GM21825 (cell line): ENCODE measurements around the gene PTPRJ.
A peak's percentile ranks its signal among the peaks of the same experiment; 100 is the strongest.
"Not testable (repeated sequence)": the region's sequence is repeated elsewhere in the genome, so short reads cannot be mapped to it uniquely, and the experiment has no call there.

Experiments
- ATAC-seq: cut with Tn5 transposase; IDR thresholded peaks from one replicate; pipeline ENCODE4 v1.9.1; 2021; ENCODE audit warnings: mild to moderate bottlenecking, moderate library complexity; ENCODE audit not compliant: unreplicated experiment

Gene PTPRJ

DNA sequence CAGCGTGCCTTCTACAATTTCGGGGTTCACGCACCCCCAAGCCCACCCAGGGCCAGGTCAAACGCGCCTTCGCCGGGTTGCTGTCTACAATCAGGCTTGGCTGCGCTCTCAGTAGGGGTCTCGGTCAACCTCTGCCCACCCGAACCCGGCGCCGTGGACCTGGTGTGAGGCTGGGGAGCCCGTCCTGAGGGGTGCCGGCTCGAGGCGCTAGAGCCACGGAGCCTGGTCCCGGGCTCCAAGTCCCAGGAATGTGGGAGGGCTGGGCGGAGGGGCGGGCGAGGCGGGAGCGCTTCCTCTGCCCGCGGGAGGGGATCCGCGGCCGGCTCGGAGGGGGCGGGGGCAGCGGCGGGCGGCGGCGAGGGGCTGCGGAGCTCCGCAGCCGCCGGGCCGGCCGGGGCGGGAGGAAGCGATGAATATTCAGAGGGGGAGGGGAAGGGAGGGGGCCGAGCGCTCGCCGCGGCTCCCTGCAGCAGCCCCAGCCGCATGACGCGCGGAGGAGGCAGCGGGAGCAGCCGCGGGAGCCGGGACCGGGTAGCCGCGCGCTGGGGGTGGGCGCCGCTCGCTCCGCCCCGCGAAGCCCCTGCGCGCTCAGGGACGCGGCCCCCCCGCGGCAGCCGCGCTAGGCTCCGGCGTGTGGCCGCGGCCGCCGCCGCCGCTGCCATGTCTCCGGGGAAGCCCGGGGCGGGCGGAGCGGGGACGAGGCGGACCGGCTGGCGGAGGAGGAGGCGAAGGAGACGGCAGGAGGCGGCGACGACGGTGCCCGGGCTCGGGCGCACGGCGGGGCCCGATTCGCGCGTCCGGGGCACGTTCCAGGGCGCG, at the start of gene PTPRJ:
PTPRJ (plus strand) TSS at position 472 of the 819 bp plus-strand sequence. CDS start 354 bp downstream, outside the sequence.
- ATAC-seq: peak; percentile 52

DNA sequence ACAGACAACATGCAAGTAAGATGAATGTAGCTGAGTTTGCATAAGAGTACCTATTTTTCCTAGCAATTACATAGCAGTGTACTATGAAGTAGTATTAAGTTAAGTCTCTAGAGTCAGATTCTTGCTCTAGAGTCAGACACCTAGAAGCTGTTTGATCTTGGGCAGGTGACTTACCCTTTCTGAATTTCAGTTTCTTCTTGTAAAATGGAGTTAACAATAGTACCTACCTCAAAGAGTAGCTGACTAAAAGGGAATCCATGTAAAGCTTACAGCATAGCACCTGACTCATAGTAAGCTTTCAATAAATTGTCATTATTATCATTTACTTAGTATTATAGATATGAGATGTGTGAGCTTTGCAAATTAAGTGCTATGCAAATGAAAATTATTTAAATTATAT, 47.8 kb upstream of the PTPRJ start:
- ATAC-seq: no peak

DNA sequence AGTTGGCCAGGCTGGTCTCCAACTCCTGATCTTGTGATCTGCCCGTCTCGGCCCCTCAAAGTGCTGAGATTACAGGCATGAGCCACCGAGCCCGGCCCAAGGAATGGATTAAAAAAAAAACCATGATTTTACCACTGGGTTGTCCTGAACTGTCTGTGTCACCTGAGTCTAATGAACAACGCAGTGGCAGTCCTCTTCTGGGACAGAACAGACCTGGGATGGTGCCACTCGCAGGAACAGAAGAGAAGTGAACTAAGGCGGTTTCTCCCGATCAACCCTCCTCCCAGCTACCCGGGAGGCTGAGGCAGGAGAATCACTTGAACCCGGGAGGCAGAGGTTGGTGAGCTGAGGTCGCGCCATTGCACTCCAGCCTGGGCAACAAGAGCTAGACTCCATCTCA, 46.6 kb upstream of the PTPRJ start:
- not testable (repeated sequence) for ATAC-seq

DNA sequence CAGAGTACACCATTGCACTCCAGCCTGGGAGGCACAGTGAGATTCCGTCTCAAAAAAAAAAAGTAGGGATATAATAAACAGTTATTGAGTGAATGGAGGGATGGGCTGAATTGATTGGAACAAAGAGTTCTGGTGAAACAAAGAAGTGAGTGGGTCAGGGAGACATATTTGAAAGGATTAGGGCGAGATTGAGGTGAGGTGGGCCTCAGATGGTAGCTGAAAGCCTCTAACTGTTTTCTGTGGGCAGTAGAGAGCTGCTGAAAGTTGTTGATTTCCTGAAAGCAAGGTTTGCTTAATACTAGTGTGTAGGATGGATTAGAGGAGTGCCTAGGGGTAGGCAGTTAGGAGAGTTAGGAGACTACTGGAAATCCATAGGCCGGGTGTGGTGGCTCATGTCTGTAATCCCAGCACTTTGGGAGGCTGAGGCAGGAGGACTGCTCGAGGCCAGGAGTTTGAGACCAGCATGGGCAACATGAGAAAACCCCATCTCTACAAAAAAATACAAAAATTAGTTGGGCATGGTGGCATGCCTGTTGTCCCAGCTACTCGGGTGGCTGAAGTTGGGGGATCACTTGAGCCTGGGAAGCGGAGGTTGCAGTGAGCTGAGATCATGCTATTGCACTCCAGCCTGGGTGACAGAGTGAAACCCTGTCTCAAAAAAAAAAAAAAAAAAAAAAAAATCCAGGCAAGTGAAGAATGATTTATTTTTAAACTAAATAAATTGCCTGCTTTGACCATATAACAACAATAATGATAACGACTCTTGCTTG, 41.4 kb upstream of the PTPRJ start:
- no peak for ATAC-seq

DNA sequence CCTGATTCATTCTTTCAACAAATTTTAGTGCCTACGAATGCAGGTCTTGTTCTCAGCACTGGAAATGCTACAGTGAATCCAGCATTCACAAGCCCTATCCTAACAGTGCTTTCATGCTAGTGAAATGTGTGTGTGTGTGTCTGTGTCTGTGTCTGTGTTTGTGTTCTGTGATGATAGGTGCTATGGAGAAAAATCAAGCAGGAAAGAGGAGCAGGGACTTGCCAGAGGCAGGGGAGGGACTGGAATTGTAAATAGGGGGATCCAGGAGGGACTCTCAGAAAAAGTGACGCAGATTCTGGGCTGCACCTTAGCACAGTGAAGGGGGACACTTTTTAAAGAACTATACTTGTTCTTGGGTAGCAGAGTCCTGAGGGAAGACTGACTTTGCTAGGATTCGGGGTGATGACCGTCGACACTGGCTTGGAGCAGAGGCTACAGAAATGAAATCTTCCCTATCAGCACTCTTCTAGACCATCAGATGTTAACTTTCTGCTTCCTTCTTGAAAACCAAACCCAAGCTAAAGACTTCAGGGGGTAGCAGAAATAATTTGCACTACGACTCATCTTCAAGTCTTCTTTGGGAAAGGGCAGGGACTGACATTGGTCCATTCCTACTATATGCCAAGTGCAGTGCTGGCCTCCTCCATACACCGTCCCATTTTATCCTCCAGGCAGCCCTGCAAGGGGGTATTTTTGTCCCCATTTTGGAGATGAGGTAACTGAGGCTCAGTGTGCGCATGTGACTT, 39.3 kb upstream of the PTPRJ start:
- no peak for ATAC-seq

DNA sequence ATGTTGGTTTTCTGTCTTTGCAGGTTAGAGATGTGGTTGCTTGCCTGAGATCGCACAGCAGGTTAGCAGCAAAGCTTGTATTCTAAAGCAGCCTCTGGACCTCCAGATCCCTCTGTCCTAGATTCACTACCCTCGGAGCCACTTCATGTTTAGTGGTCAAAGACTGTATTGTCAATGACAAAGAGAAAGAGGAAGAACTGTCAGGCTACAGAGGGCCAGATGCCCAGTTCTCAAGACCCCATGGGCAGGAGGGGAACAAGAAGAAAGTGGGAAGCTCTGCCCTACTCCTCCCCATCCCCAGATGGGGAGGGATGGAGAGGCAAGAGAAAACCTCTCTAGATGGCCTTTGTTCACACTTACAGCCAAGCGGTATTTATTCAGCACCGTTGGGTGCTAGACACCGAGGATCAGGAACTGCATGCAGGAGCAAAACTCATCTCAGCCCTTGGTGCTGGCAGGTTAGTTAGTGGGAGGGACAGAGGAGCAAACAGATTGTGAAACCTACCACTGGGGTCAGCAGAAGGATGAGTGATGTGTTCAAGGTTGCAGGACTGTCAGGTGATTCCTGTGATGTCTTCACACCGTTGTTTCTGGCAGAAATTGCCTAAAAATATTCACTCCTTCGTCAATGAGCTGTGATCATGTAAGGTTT, 38.3 kb upstream of the PTPRJ start:
- no peak for ATAC-seq

DNA sequence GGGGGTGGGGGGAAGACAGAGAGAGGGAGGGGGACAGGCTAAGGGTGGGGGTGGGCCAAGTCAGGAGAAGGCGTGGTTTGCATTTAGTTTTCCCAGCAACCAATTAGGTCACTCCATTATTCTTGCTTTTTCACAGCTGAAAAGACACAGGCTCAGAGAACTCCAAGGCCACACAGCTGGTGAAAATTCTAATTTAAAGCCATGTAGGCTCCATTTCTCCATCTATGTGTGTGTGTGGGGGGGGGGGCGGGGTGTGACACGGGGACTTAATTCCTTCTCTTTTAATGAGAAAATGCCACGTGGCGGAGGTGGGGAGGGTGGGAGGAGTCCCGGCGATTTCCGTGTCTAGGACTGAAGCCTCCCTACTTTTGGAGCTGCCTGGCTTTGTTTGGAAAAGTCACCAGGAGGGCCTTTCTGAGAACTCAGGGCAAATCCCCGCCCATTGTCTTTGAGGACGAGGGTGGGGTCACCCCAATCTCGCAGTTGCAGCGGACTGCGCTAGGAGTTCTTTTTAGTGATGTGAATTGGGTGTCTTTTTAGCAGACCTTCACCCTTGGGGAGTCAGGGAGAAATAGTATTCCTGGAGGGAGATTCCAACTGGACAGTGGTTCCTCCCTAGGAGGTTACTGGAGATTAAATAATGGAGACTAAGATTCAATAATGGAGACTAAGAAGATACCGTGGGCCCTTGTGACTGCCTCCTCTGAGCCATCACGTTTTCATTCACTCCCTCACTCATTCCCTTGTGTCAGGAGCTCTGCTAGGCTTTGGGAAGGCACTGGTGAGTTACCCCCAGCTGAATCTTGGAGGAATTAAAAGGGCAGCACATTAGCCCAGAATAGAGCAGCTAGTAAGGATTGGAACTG, 36.4 kb upstream of the PTPRJ start:
- ATAC-seq: no peak

DNA sequence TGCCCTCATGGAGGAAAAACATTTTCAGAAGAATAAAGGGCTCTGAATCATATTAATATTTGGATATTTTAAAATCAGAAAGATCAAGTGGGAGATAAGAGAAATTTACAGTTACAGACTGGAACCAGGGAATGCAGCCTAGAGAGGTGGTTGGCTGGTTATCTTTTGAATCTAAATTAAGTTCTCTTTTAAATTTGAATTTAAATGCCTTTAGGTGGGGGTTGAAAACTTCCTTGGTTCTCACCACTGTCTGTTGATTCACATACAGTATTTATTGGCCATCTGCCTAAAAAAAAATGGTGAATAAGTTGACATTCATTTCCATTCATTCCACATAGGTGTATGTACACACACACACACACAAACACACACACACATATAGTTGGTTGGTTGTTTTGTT, 35.7 kb upstream of the PTPRJ start:
- no peak for ATAC-seq

DNA sequence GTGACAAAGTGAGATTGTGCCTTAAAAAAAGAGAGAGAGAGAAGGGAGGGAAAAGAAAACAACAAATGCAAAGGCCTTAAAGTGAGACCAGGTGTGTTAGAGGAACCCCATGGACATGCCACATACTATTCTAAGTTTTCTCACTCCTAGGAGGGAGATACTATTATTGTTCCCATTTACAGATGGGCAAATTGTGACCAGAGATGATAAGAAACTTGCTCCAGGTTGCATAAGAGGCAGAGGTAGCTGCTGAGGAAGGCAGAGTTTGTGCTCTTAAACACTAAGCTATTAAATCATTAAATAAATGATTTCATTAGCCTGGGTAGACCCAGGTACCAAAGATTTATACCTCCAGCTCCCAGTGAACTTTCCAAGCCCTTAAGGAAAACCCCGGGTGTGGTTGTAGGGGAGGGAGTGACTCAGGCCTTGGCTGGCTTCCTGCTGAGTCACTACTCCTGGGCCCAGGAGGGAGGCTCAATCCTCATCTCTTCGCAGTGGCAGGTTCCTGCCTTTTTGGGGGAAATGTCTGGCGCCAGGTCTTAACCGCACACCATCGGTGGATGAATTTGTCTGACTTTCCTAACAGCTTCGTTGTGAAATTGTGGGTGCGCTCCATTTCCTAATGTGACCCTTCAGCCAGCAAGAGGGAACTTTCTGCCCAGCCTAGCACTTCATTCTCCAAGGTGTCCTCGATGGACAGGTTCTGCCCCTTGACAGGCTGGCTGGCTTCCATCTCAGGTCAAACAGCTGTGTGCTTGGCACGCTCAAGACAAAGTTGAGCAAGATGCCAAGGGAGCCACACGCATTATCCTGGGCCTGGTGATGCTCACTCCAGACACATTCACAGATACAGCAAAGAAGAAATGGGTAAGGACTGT, 33.4 kb upstream of the PTPRJ start:
- no peak for ATAC-seq

DNA sequence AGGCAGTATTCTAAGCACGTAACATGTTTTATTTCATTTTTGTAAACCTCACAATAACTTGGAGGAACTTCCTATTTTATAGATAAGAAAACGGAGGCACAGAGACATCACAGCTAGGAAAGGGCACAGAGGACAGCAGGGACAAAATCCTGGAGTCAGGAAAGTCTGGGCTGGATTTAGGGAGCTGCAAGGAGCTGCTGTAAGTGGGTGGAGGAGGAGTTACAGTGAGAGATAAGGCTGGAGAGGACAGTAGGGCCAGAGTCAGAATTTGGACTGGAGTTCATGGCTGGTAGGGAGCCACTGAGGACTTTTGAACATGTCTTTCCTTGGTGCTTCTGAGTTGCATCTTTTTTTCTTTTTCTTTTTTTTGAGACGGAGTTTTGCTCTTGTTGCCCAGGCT, 32.2 kb upstream of the PTPRJ start:
- no peak for ATAC-seq

DNA sequence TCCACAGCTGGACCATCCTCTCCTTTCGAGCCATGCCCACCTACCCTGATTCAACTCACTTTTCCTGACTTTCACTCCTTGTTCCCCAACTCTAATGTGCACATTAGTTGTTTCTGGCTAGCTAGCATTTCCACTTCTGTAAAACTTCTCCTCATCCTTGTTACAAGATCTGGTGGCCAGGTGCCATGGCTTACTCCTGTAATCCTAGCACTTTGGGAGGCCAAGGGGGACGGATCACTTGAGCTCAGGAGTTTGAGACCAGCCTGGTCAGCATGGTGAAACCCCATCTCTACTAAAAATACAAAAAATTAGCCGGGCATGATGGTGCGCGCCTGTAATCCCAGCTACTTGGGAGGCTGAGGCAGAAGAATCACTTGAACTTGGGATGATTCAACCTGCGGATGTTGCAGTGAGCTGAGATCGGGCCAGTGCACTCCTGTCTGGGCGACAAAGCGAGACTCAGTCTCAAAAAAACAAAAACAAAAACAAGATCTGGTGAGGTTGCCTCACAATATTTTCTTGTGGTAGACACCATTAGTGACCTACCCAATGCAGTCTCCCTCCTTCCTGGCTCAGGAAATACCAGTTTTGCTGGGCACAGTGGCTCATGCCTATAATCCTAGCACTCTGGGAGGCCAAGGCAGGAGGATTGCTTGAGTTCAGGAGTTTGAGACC, 31.2 kb upstream of the PTPRJ start:
- ATAC-seq: not testable (repeated sequence)

DNA sequence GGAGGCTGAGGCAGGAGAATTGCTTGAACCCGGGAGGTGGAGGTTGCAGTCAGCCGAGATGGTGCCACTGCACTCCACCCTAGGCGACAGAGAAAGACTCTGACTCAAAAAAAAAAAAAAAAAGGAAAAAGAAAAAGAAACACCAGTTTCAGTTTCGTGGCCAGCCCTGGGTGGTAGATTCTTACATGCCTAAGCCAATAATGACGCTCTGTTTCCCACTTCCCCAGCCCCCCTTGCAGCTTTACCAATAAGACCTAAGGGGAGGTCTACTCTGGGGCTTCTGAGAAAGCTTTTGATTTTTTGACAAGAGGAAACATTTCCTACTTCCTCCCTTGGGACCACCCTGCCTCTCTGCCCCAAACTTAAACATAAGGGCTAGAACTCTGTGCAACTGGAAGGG, 30.0 kb upstream of the PTPRJ start:
- ATAC-seq: peak; percentile 82

DNA sequence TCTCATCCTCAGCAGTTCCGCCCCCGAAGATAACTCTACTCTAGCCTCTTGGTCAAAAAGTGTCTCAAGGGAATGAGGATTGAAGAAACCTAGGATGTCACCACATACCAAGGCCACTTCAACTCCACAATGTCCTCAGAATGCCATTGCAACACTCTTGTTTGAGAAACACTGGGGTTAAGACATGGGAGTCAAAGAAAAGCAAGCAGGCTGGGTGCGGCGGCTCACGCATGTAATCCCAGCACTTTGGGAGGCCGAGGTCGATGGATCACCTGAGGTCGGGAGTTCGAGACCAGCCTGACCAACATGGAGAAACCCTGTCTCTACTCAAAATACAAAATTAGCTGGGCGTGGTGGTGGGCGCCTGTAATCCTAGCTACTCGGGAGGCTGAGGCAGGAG, 28.9 kb upstream of the PTPRJ start:
- not testable (repeated sequence) for ATAC-seq

DNA sequence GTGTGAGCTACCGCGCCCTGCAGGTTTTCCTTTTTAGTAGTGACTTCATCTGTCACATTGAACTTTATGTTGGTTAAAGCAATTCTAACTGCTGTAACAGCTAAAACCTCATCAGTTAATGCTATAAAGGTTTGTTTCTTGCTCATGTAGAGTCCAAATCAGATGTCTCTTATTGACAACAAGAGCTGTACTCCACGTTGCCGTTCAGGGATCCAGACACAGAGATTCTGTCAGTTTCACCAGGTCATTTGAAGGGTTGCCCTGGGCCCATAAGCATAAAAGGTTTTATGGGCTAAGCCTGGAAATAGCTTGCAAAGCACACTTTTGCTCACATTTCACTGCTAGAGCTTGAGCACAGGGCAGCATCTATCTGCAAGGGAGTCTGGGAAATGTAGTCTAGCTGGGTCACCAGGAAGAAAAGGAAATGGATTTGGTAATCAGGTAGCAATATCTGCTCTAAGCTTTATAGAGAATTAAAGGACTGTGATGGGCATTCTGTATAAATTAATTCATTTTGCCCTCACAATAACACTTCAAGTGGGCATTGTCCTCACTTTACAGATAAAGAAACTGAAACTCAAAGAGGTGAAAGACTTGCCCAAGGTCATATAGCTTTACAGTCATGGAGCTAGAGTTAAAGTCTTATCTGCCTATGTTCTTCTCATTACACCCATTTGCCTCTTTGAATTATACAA, 25.2 kb upstream of the PTPRJ start:
- no peak for ATAC-seq

DNA sequence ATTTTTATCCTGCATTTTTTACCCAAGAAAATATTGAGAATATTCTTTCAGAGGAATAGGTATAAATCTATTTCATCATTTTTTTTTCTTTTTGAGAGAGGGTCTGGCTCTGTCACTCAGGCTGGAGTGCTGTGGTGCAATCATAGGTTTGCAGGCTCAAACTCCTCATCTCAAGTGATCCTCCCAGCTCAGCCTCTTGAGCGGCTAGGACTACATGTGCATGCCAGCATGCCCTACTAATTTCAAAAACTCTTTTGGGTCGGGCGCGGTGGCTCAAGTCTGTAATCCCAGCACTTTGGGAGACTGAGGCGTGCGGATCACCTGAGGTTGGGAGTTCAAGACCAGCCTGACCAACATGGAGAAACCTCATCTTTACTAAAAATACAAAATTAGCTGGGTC, 20.3 kb upstream of the PTPRJ start:
- ATAC-seq: no peak

DNA sequence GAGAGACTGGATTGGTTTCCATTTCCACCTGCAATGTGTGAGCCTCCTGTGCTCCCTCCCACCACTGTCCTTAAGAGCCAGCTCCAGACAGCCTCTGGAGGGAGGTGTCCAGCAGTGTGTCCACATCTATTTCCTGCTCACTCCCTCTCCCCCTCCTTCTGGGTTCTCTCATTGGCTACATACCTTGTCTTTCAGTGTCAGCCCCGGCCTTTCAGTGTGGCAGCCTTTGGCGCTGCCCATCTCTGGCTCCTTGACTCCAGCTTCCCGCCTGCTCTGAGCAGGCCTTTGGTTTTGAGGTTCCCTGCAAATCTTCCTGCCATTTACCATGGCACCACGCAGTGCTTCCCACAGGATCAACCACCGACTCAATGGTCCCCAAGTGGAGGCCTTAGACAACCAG, 19.0 kb upstream of the PTPRJ start:
- no peak for ATAC-seq

DNA sequence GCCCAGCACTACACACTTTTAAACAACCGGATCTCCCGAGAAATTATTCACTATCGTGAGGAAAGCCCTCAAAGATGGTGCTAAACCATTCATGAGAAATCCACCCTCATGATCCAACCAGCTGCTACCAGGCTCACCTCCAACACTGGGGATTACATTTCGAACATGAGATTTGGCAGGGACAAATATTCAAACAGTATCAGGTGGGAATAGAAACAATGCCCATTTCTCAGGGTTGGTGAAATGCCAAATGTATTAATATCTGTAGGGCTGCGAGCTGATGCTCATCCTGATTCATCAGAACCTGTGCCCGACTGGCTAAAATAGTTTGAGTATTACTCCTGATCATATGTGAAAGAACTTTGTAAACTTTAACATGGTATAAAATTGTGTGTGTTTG, 15.8 kb upstream of the PTPRJ start:
- ATAC-seq: no peak
